ENCODE data around the gene ARL2BP.

Gene ARL2BP

GRCh38 chr16:57238682-57239081 lies 6.4 kb upstream of the ARL2BP start:
- no peak for TF ChIP-seq FOXP2 (optimal IDR thresholded peaks at IDR 0.05; ENCODE audit: borderline replicate concordance, extremely low read depth, extremely low read length, insufficient read depth)
- TF ChIP-seq TAF1 (IDR thresholded peaks at IDR 0.05; ENCODE audit: borderline replicate concordance, insufficient read depth, low read length), result no peak
- no peak for TF ChIP-seq SIN3A (IDR thresholded peaks at IDR 0.05; ENCODE audit: borderline replicate concordance, insufficient read depth, low read length)
- TF ChIP-seq REST (IDR thresholded peaks at IDR 0.05; ENCODE audit: insufficient read depth in 1 of 2, low read depth in 2 of 2, low read length in 2 of 2), result no peak
- no peak for TF ChIP-seq POLR2AphosphoS5 (IDR thresholded peaks at IDR 0.05; ENCODE audit: low read depth, low read length)

DNA sequence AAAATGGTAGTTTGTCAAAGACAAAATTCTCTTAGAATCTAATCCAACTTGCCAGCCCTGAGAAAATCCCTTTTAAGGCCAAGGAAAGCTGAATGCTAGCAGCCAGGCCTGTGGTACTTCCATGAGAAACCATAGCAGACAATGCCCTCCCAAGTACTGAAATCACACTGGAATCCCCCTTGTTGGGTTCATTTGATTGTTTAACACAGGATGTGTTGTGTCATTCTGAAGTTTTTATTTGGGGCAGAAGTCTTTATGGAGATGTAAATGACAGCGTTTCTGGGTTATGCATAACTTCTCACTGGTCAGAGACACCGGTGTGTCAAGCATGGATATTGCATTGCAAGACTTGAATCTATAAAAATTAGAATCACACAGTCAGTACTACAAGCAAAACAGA lies 6.0 kb upstream of the ARL2BP start:
- TF ChIP-seq POLR2AphosphoS5 (IDR thresholded peaks at IDR 0.05; ENCODE audit: low read depth, low read length), result no peak
- no peak for TF ChIP-seq TAF1 (IDR thresholded peaks at IDR 0.05; ENCODE audit: borderline replicate concordance, insufficient read depth, low read length)
- no peak for TF ChIP-seq REST (IDR thresholded peaks at IDR 0.05; ENCODE audit: insufficient read depth in 1 of 2, low read depth in 2 of 2, low read length in 2 of 2)
- TF ChIP-seq SIN3A (IDR thresholded peaks at IDR 0.05; ENCODE audit: borderline replicate concordance, insufficient read depth, low read length), result no peak
- TF ChIP-seq FOXP2 (optimal IDR thresholded peaks at IDR 0.05; ENCODE audit: borderline replicate concordance, extremely low read depth, extremely low read length, insufficient read depth), result no peak

GRCh38 chr16:57240851-57241250 lies 4.2 kb upstream of the ARL2BP start:
- no peak for TF ChIP-seq FOXP2 (optimal IDR thresholded peaks at IDR 0.05; ENCODE audit: borderline replicate concordance, extremely low read depth, extremely low read length, insufficient read depth)
- TF ChIP-seq POLR2AphosphoS5 (IDR thresholded peaks at IDR 0.05; ENCODE audit: low read depth, low read length), result no peak
- TF ChIP-seq TAF1 (IDR thresholded peaks at IDR 0.05; ENCODE audit: borderline replicate concordance, insufficient read depth, low read length), result no peak
- no peak for TF ChIP-seq SIN3A (IDR thresholded peaks at IDR 0.05; ENCODE audit: borderline replicate concordance, insufficient read depth, low read length)
- no peak for TF ChIP-seq REST (IDR thresholded peaks at IDR 0.05; ENCODE audit: insufficient read depth in 1 of 2, low read depth in 2 of 2, low read length in 2 of 2)

GRCh38 chr16:57242650-57243049 lies 2.4 kb upstream of the ARL2BP start:
- TF ChIP-seq TAF1 (IDR thresholded peaks at IDR 0.05; ENCODE audit: borderline replicate concordance, insufficient read depth, low read length) (no peak), POLR2AphosphoS5 (IDR thresholded peaks at IDR 0.05; ENCODE audit: low read depth, low read length) (no peak), FOXP2 (optimal IDR thresholded peaks at IDR 0.05; ENCODE audit: borderline replicate concordance, extremely low read depth, extremely low read length, insufficient read depth) (no peak), REST (IDR thresholded peaks at IDR 0.05; ENCODE audit: insufficient read depth in 1 of 2, low read depth in 2 of 2, low read length in 2 of 2) (no peak), SIN3A (IDR thresholded peaks at IDR 0.05; ENCODE audit: borderline replicate concordance, insufficient read depth, low read length) (no peak)

DNA sequence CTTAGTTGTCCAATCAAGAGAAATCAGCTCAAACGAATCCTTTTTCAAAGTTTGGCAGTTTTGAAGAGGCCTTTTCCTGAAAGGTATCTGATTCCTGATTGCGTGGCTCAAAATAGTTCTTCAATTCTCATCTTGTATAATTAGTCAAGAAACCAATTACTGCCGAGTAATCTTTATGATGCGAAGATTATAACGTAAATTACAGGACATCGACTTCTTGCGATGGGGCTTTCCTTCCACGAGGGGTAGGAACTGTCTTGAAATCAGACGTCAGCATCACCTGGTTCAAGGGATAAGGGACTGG lies 644 bp upstream of the ARL2BP start:
- TF ChIP-seq REST (IDR thresholded peaks at IDR 0.05; ENCODE audit: insufficient read depth in 1 of 2, low read depth in 2 of 2, low read length in 2 of 2) (no peak), FOXP2 (optimal IDR thresholded peaks at IDR 0.05; ENCODE audit: borderline replicate concordance, extremely low read depth, extremely low read length, insufficient read depth) (no peak), POLR2AphosphoS5 (IDR thresholded peaks at IDR 0.05; ENCODE audit: low read depth, low read length) (no peak), SIN3A (IDR thresholded peaks at IDR 0.05; ENCODE audit: borderline replicate concordance, insufficient read depth, low read length) (no peak), TAF1 (IDR thresholded peaks at IDR 0.05; ENCODE audit: borderline replicate concordance, insufficient read depth, low read length) (no peak)

Data from PFSK-1 (cell line).